ENCODE measurements around the gene C19orf47. TPM values are rescaled to one million over a fixed set of nuclear protein-coding genes. Genes with fewer than 3 reads are reported as not detected.
A peak's percentile ranks its signal among the peaks of the same experiment; 100 is the strongest.

C19orf47 gene
- total RNA-seq, 4 donors from 2014 or later = 12.3 to 16.5 (median 13.8) TPM

GRCh38 chr19:40285353-40286234 is 62.6 kb downstream of the C19orf47 start:
- peak; percentile 98 for DNase-seq
- TF ChIP-seq POLR2AphosphoS5 (IDR thresholded peaks at IDR 0.05) (peak; percentile 61 to 73 (median 66)), CTCF (IDR thresholded peaks at IDR 0.05) (no peak), POLR2A (IDR thresholded peaks at IDR 0.05) (peak; percentile 28)
- 20 to 39% methylated on average over 7 to 28 of the region's 42 CpGs for WGBS, 2 donors (ENCODE audit: low coverage in 1 of 2)
- H3K36me3 ChIP-seq = no peaks in the 10 kb centered on the region
- intact Hi-C loops (cut with DNase I; ENCODE audit: low total_unique reads) (no loop called here), in situ Hi-C loops (cut with MboI; ENCODE audit: low pct_ligation_motif_present in 1 of 4, low pct_unique_long_range_greater_than_20kb in 1 of 4, low sequenced_read_pairs in 3 of 4) (loop anchor here in 2 of 4 donors (10.0 to 25.0 kb wide), 2 partner anchors 127 to 139 kb away; partner anchors contain the start of genes PRX (in 1 of the 2) and SERTAD1 (in 1 of the 2))
- no peaks in the 10 kb centered on the region for H3K27me3 ChIP-seq
- H3K4me3 ChIP-seq = peak overlapping the region; percentile 86 to 100 (median 93)
- H3K4me1 ChIP-seq = peaks cover 23 to 38% (median 33%) of the 10 kb centered on the region in 4 donors
- no peaks in the 10 kb centered on the region for H3K9me3 ChIP-seq
- peak overlapping the region; percentile 90 to 99 (median 96) for H3K27ac ChIP-seq

GRCh38 chr19:40284501-40285352 is 63.5 kb downstream of the C19orf47 start, which contains the start of gene AKT2:
Gene AKT2, minus strand, starts transcription at chr19:40285345. Its CDS starts 20,078 bp downstream, at chr19:40265267.
- TF ChIP-seq EP300 (IDR thresholded peaks at IDR 0.05; ENCODE audit: low read depth) (no peak), POLR2A (IDR thresholded peaks at IDR 0.05) (peak; percentile 18), CTCF (IDR thresholded peaks at IDR 0.05) (no peak), POLR2AphosphoS5 (IDR thresholded peaks at IDR 0.05) (peak in 1 of 3 donors; percentile 9)
- Histone ChIP-seq H3K4me3 (peak within 1 kb of the TSS; percentile 86 to 100 (median 93)), H3K27me3 (no peaks in the 10 kb centered on the region), H3K36me3 (no peaks in the 10 kb centered on the region), H3K9me3 (no peaks in the 10 kb centered on the region), H3K27ac (peak within 1 kb of the TSS; percentile 90 to 99 (median 96)), H3K4me1 (peaks cover 32 to 47% (median 42%) of the 10 kb centered on the region in 4 donors)
- intact Hi-C loops (cut with DNase I; ENCODE audit: low total_unique reads) (no loop called here), in situ Hi-C loops (cut with MboI; ENCODE audit: low pct_ligation_motif_present in 1 of 4, low pct_unique_long_range_greater_than_20kb in 1 of 4, low sequenced_read_pairs in 3 of 4) (loop anchor here in 2 of 4 donors (10.0 to 25.0 kb wide), 2 partner anchors 128 to 140 kb away; partner anchors contain the start of genes PRX (in 1 of the 2) and SERTAD1 (in 1 of the 2))
- WGBS, 2 donors (ENCODE audit: low coverage in 1 of 2) = 0% methylated on average over 16 to 17 of the region's 84 CpGs
- no peak for DNase-seq

GRCh38 chr19:40284251-40284500 is 64.0 kb downstream of the C19orf47 start:
- WGBS, 2 donors (ENCODE audit: low coverage in 1 of 2) = 2% methylated on average over 4 of the region's 4 CpGs; no CpG with 5 or more reads in 1 of the 2 donors
- TF ChIP-seq POLR2A (IDR thresholded peaks at IDR 0.05) (no peak), POLR2AphosphoS5 (IDR thresholded peaks at IDR 0.05) (no peak), EP300 (IDR thresholded peaks at IDR 0.05; ENCODE audit: low read depth) (no peak), CTCF (IDR thresholded peaks at IDR 0.05) (no peak)
- DNase-seq = no peak
- no peaks in the 10 kb centered on the region for H3K27me3 ChIP-seq
- no peaks in the 10 kb centered on the region for H3K36me3 ChIP-seq
- H3K9me3 ChIP-seq = no peaks in the 10 kb centered on the region
- intact Hi-C loops (cut with DNase I; ENCODE audit: low total_unique reads) (no loop called here), in situ Hi-C loops (cut with MboI; ENCODE audit: low pct_ligation_motif_present in 1 of 4, low pct_unique_long_range_greater_than_20kb in 1 of 4, low sequenced_read_pairs in 3 of 4) (loop anchor here in 2 of 4 donors (10.0 to 25.0 kb wide), 2 partner anchors 128 to 141 kb away; partner anchors contain the start of genes PRX (in 1 of the 2) and SERTAD1 (in 1 of the 2))
- peak overlapping the region; percentile 90 to 99 (median 96) for H3K27ac ChIP-seq
- H3K4me3 ChIP-seq = peak overlapping the region; percentile 86 to 100 (median 93)
- H3K4me1 ChIP-seq = peaks cover 37 to 52% (median 48%) of the 10 kb centered on the region in 4 donors
